ENCODE data around the gene VPS37D.

DNA sequence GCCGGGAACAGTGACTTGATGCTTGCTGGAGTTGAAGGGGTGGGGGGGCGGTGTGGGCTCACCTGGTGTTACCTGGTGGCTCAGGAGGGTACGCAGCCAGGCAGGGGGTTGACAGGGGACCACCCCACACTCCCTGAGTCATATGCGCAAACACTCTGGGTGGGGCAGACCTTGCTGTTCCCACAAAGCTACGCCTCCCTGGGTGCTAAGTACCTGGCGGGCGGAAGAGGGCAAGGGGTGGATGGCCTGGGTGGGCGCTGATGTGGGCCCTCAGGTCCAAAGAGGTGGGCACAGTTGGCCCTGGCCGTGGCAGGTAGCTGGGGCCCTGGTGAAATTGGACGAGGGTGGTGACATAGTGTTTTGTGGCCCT lies 37.9 kb downstream of the VPS37D start:
- TF ChIP-seq EZH2 (IDR thresholded peaks at IDR 0.05) (no peak), POLR2AphosphoS5 (IDR thresholded peaks at IDR 0.05; ENCODE audit: borderline replicate concordance, low read depth, low read length) (no peak), FOXP2 (optimal IDR thresholded peaks at IDR 0.05; ENCODE audit: control extremely low read depth, extremely low read length, insufficient read depth) (no peak)
